ENCODE results near the gene MAP6. TPM values are rescaled to one million over a fixed set of nuclear protein-coding genes. Genes with fewer than 3 reads are reported as not detected.
"Not testable (repeated sequence)": the region's sequence is repeated elsewhere in the genome, so short reads cannot be mapped to it uniquely, and the experiment has no call there.

The MAP6 gene
- total RNA-seq, 1 donor from 2014 or later: 0.51 TPM

DNA sequence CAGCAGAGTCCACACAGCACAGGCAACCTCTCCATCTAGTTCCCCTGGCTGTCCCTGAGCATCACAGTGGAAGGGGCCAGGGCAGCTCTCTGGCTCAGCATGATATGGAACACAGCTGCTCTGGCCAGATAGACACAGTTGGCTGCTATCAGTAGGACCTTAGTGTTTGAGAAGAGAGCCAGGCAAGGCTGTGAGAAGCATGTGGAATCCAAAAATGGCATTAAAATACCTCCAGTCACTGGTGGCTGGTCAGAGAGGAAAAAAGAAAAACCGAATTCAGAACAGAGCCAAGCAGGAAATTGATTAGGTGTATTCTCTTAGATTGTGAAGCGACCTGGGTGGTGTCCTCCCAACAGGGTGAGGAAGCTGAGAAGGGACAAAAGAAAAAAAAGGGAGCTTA lies 78.9 kb downstream of the MAP6 start:
- no peak for DNase-seq

DNA sequence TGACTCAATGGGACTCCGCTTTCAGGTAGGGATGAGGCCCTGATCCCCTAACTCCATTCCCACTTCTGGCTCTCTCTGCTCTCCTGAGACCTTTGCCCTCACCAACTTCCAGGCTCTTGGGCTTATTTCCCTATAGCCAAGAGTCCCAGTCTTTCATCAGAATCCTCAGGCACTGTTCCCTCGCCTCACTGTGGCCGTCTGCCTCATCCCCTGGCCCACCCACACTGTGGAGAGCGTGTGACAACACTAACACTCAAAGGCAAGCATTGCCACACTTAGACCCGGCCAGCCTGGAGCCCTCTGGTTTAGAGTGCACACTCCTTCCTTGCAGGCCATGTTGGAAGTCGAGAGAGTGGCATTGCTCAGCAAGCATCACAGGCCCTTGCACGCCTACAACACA lies 79.8 kb downstream of the MAP6 start:
- DNase-seq: no peak

DNA sequence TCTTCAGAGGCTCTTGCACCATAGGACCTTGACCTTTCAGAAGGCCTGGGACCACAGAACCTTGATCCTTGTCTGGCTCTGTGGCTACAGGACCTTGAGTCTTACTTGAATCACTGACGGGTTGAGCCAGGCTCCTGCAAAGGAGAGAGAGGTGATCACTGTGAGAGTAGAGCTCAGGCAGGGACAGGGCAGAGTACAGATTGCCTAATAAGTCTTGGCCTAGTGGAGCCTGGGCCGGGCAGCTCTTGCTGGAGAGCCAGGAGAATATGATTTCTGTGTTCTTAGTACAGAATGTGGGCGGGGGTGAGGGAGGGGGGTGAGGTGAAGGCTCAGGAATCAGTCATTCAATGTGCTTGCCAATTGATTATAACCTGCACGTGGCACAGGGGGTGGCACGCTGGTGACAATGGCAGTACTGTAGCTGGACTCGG lies 80.8 kb downstream of the MAP6 start:
- DNase-seq: no peak

DNA sequence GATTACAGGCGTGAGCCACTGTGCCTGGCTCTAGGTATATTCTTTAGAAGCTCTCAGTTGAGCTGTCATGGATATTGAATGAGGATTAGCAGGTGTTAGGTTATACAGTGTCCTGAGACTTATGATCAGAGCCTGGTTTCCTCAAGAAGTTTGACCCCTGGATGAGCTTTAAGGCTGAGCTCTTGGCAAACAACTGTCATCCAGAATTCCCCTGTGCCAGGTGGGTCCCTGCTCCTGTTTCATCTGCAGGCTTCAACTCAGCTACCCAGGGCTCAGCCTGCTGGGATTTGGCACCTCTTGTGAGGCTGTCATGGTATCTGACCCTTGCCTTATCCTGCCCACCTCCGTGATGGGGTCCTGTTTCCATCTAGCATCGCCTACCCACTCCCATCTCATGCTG lies 82.4 kb downstream of the MAP6 start:
- DNase-seq: no peak

DNA sequence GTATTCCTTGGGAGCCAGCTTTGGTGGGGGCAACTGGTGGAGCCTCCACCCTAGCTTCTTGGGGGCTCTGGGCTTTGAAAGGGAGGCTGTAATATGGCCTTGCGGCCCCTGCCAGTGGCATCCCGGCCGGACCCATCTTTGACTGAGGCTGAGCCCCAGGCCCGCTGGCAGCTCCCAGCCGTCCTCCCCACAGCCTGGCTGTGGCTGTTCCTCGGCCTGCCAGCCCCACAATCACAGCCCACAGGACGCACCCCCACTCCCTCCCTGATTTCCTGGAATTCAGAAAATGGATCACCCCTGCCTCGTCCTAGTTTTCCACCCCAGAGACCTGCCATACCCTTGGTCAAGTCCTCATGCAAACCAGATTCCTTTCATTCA lies 83.6 kb downstream of the MAP6 start:
- DNase-seq: no peak

DNA sequence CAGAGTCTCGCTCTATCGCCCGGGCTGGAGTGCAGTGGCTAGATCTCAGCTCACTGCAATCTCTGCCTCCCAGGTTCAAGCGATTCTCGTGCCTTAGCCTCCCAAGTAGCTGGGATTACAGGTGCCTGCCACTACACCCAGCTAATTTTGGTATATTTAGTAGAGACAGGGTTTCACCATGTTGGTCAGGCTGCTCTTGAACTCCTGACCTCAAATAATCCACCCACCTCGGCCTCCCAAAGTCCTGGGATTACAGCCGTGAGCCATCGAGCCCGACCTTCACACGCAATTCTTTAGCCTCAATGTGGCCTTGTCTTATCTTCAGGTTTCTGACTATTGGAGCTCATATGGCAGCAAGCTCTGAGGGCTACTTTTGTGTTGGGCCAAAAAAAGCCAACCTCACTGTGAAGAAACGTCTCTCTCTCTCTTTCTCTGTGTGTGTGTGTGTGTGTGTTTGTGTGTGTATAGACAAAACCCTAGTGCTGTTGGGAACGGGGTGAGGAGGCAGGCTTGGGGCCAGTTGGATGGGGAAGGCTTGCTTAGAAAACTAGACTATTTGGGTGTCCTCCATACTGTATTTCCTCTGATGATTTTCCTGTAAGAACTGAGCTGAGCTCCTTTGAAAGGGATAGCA lies 84.1 kb downstream of the MAP6 start:
- DNase-seq: not testable (repeated sequence)

DNA sequence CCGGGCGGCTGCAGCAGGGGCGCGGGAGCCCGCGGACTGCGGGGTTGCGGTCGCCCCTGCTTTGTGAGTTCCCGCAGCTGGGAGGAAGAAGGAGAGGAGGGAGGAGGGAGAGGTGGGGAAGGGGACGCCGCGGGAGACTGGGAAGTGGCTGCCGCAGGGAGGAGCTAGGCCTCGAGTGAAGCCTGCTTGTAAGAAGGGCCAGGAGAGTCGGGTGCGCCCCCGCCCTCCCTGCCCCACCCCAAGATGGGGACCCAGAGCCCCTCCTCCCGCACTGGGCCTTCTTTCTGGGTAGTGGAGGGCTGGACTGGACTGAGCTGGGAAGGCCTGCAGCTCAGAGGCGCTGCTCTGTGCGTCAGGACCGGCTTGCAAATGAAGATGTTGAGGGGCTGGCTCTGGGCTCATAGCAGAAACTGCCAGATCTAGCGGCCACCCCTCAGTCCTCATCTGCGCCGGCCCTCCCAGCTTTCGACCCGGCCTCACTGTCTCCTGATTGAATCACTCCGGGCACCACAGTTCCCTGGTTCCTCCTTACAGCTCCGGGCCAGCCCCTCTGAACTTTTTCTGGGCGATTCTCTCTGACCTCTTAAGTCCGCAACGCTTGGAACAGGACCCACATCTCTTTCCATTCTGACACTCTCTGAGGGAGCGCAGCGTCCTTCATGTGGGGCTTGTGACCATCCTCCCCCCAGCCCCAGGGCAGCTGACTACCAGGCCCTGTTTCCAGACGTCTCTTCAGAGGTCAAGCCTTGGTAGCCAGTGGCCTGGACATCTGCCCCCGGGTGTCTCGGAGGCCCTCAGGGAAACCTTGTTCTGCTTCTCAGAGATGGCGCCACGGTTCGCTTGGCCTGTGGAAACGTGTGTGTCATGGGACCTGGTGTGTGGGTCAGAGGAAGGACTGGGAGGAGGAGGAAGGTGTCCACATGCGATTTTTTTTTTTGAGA lies 84.8 kb downstream of the MAP6 start:
- peak; percentile 74 for DNase-seq

DNA sequence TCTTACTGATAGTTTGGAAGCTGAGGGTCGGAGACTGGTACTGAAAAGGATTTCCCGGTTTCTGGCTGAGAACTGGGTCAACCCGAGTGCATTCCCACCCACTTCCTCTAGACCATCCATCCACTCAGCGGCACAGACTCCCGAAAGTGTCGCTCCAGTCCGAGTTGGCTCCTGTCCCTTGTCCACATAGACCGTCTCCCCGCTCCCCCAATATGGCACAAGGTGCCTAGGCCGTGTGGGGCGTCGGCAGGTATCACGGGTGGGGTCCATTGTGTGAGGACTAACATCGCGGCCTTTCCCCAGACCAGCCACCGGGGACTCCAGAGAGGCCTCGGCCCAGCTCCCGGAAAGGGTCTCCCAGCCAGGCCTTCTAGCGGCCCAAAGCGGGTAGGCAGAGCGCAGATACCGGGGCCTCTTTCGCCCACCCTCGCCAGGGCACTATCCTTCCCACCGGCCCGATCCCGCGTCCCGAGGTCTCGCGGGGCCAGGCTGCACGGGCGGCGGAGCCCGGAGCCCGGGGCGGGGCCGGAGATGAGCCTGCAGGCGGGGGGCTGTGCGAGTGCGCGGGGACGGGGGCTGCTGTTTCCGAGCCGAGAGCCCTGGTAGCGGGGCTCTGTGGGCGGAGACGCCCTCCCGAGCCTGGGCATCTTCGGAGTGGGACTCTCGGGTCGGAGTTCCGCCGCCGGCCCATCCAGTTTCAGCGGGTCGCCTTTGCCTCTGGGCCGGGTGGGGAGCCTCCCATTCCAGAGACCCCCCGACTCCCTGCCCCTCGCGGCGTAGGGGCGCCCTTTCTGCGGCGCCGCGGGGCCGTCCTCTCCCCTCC lies 85.7 kb downstream of the MAP6 start:
- peak; percentile 84 for DNase-seq

DNA sequence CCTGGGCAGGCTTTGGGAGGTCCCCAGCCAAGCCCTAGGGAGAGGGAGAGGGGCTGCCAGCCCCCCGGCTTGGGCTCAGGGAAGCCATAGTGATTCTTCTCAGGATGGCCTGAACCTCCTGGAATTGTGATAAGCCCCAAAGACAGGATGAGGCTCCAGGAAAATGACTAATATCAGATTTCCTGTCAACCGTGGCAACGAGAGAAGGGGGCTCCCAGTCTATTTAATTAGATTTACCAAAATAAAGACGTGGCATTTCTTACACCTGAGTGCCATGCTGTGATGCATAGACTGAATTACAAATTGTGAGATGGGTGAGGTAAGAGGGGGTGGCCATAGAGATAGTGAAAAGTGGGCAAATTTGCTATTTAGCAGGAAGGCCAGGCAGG lies 86.3 kb downstream of the MAP6 start:
- DNase-seq: peak; percentile 88

DNA sequence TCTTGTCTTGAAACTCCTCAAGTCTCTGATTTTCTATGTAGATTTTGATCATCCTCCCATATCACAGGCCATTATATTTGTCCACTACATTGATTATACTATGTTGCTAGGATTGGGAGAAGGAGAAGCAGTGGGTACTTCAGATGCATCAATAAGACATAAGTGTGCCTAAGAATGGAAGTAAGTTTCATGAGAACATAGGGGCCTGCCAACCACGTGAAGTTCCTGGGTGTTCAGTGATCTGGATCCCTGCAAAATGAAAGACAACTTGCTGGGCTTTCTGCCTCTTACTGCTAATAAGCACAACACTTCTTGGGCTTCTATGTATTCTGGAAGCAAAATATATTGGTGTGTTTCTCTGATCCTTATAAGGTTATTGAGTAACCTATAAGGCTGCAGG lies 89.0 kb downstream of the MAP6 start:
- DNase-seq: no peak

DNA sequence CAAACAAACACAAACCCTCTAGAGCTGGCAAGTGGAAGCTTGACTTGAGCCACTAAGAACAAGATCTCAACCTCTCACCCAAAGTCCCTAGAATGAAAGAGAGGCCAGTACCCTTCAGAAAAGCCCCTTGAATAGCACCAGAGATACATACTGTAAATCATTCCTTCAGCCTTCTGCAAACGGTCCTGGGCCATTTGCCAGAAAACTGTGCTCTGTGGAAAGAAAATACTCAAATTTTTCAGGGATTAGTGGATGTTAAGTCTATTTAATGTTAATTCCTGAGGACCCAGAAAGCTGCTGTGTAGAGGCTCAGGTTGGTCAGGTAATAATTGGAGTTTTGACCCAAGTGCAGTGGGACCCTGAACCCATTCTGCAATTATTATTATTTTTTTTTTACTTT lies 89.9 kb downstream of the MAP6 start:
- DNase-seq: no peak

DNA sequence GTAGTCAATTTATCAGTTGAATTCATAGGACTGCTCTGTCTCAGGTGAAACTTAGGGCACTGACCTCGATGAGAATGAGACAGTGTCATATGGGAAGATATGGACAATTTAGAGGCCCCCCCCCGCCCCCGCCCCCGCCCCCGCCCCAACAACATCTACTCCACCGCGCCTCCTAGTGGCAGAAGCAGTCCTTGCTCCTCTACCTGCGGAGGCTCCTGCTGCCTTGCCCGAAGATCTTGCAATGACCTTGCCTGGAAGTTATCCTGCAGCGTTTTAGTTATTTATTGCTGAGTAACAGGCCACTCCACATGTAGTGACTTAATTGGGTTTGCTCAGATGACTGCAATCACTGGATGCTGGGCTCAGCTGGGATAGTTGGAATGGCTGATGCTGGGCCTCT lies 91.6 kb downstream of the MAP6 start:
- DNase-seq: peak; percentile 59

DNA sequence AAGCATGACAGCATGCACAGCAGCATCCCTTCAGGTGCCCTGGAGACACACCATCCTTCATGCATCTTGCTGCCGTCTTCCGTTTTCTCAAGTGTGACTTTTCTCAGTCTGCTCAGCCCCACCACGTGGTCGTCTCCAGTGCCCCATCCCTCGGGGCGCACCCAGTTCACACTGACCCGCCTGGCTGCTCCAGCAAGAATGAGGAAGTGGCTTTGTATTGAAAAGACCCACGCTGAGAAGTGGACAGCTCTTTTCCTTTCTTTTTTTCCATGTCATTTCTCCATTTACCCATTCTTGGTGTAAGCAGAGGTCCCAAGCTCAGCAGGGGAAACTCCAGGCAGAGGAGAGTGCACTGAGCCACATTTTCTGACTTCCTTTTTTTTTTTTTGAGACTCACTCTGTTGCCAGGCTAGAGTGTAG lies 92.3 kb downstream of the MAP6 start:
- DNase-seq: no peak

DNA sequence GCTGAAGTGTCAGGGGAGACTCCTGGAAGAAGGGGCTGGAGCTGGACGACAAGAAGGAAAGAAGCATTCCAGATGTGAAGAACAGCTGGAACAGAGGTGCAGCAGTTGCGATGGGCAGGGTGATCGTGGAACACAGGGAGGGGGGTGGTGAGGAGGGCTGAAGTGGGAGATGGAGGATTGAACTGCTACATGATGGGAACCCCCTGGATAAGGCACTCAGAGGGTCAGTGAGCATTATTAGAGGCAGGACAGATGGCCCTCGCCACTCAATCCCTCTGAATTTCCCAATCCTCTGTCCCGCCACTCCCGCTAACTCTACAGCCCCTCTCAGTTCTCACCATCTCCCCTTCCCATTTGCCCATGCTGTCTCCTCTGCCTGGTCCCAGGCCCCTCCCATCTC lies 92.8 kb downstream of the MAP6 start:
- no peak for DNase-seq

DNA sequence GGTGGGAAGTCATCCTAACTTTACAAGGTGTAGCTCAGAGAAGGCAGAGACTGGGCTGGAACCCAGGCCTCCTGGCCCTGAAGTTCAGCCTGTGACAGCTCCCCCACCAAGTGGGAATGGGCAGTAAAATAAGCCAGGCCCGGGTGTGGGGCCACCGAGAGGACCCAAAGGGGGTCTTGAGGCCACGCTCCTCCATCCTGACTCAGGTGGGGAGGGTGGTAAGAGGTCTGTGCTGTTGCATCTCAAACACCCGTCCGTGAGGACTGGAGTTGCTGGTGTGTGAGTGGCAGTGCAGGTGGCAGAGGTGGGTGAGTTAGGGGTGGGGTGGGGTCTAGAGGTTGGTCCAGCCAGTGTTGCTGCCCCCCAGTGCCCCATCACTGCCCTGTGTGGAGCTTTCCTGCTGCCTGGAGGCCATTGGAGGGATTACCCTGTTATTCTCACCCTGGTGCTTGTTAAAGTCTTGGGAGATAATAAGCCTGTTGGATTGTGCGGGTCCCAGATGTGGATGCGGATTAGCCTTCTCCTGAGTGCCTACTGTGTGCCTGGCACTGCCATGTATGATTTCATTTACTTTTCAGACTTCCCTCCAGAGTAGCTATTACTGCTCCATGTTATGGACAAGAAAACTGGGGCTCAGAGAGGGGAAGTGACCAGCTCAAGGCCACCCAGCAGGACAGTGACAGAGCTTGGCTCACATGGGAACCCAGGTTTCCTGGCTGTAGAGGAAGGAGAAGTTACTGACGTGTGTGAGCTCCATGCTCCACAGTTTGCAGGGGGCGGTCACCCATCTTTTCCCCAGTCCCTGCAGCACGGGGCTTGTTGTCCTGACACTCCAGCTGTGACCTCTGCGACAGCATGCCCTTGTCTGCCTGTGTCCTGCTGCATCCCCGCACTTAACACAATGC lies 93.9 kb downstream of the MAP6 start:
- DNase-seq: peak; percentile 21

DNA sequence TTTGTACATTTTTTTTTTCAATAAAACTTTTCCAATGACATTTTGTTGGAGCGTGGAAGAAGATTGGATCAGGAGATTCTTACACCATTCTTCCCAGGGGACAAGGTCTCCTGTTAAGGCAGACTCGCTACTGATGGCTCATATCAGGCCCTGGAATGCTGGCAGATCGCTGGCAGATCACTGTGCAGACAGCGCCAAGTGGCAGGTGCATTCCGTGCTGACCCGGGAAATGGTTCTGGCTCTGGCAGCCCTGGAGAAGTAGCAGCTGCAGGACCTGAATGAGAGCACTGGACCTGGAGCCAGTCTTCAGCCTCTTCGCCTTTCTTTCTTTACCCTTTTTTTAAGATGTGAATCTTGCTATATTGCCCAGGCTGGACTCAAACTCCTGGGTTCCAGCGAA lies 96.1 kb downstream of the MAP6 start:
- DNase-seq: no peak

DNA sequence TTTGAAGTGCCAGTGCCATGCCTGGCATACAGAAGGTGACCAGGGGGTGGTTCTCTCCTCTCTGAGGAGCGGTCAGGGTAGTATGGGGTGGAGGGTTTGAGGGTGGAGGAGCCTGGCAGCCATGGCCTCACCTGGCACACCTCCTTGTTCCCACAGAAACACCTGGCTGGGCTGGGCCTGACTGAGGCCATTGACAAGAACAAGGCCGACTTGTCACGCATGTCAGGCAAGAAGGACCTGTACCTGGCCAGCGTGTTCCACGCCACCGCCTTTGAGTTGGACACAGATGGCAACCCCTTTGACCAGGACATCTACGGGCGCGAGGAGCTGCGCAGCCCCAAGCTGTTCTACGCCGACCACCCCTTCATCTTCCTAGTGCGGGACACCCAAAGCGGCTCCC lies 97.2 kb downstream of the MAP6 start:
- DNase-seq: no peak

DNA sequence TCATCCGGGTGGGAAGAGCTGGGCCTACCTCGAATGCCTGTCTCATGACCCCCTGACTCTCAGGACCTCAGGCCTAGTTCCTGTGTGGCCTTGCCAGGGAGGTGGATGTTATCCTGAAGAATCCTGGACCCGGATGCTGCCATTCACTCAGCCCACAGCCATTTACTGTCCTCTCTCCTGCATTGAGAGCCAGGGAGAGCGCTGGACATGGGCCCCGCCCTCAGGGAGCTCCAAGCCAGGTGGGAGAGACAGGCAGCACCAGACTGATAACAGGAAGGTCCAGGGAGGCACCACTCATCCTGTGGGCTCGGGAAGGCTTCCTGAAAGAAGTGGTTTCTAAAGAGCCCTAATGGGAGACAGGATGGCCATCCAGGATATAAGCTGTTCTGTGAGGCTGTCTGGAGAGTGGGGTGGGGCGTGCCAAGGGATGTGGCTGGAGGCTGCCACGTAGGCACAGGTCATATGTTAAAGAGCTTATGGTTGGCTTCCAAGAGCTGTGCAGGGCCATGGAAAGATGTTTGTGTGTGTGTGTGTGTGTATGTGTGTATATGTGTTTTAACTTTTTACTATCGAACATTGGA lies 98.2 kb downstream of the MAP6 start:
- peak; percentile 33 for DNase-seq

DNA sequence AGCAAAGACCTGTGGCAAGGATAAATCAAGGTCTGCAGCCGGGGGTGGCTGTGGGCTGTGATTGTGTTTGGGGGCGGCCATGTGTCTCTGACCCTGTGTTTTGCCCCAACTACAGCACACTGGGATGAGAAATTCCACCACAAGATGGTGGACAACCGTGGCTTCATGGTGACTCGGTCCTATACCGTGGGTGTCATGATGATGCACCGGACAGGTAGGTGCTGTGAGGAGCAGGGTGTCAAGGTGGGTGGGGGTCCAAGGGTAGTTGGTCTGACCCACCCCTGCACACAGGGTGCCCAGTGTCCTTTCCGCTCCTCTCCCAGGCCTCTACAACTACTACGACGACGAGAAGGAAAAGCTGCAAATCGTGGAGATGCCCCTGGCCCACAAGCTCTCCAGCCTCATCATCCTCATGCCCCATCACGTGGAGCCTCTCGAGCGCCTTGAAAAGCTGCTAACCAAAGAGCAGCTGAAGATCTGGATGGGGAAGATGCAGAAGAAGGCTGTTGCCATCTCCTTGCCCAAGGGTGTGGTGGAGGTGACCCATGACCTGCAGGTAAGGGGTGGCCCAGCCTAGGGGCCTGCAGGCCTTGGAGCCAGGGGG lies 100.1 kb downstream of the MAP6 start:
- no peak for DNase-seq

DNA sequence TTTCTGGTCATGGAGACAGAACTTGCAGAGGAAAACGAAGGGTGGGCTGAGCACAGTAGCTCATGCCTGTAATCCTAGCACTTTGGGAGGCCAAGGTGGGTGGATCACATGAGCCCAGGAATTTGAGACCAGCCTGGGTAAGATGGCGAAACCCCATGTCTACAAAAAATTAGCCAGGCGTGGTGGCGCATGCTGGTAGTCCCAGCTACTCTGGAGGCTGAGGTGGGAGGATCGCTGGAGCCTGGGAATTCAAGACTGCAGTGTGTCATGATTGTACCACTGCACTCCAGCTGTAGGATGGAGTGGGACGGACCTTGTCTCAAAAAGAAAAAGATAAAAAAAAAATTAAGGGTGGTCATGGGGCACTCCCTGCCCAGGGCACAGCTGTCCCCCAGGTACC lies 100.9 kb downstream of the MAP6 start:
- DNase-seq: no peak

DNA sequence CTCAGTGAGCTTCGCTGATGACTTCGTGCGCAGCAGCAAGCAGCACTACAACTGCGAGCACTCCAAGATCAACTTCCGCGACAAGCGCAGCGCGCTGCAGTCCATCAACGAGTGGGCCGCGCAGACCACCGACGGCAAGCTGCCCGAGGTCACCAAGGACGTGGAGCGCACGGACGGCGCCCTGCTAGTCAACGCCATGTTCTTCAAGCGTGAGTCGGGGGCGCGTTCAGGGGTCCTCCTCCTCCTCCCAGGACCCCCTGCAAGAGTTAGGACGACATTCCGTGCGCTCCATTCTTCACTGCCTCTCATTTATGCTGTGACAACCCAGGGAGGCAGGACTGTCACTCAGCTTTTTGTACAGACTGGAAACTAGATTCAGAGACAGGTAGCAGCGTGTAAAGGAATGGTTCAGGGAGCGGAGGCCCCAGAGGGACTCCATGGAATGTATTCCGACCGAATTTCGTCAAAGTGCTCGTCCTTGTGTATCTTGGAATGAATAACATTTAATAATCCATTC lies 102.0 kb downstream of the MAP6 start:
- DNase-seq: no peak
